ENCODE data around the gene TCTN2. TPM values are rescaled to one million over a fixed set of nuclear protein-coding genes. Genes with fewer than 3 reads are reported as not detected.

The TCTN2 gene
- total and polyA plus RNA-seq, 9 of the 15 experiments (the other 6 are each of a cell fraction or from before 2014, with no cell fraction given) = 0.58 to 5.5 (median 3.6) TPM

- no peak for TF ChIP-seq RBM39 (optimal IDR thresholded peaks at IDR 0.05; ENCODE audit: low read depth, low read length)
- no peak for TF ChIP-seq ATF2 (CRISPR knock-in tag; IDR thresholded peaks at IDR 0.05)
- TF ChIP-seq ZNF518B (CRISPR knock-in tag; IDR thresholded peaks at IDR 0.05) = no peak
- TF ChIP-seq ZNF395 (CRISPR knock-in tag; IDR thresholded peaks at IDR 0.05) = peak; percentile 74; the same call in 1 of the 2 replicates
- TF ChIP-seq RBBP5 (IDR thresholded peaks at IDR 0.05; ENCODE audit: borderline replicate concordance, insufficient read depth, low read length, poor library complexity, severe bottlenecking) = no peak
- no peak for TF ChIP-seq CHD4 (IDR thresholded peaks at IDR 0.05; ENCODE audit: insufficient read depth, insufficient replicate concordance, low read depth, low read length, poor library complexity, severe bottlenecking)
- no peak for TF ChIP-seq ZNF57 (CRISPR knock-in tag; IDR thresholded peaks at IDR 0.05)
- no peak for TF ChIP-seq CREB3L1 (IDR thresholded peaks at IDR 0.05; ENCODE audit: borderline replicate concordance, low read depth)
- 0 out of 2 replicates have a peak, but pooled peaks have one; percentile 61 for TF ChIP-seq ZNF589 (CRISPR knock-in tag; IDR thresholded peaks at IDR 0.05; ENCODE audit: low read depth)
- no peak for TF ChIP-seq ZFP36 (IDR thresholded peaks at IDR 0.05; ENCODE audit: low read depth, low read length, partially characterized antibody)
- TF ChIP-seq ETS1 (conservative IDR thresholded peaks at IDR 0.05; ENCODE audit: control insufficient read depth, low read depth, low read length) = no peak
- TF ChIP-seq CBX5 (IDR thresholded peaks at IDR 0.05; ENCODE audit: borderline replicate concordance, low read depth) = no peak
- no peak for TF ChIP-seq ELK1 (CRISPR knock-in tag; IDR thresholded peaks at IDR 0.05)
- TF ChIP-seq ZNF311 (CRISPR knock-in tag; IDR thresholded peaks at IDR 0.05) = peak; percentile 77
- no peak for TF ChIP-seq NCOA1 (IDR thresholded peaks at IDR 0.05; ENCODE audit: low read depth)
These were observed 72.1 kb downstream of the TCTN2 start (continued) for GRCh38 chr12:123743002-123743401.

Data from K562 (cell line).